ENCODE results near the gene RGP1.

Gene RGP1

DNA sequence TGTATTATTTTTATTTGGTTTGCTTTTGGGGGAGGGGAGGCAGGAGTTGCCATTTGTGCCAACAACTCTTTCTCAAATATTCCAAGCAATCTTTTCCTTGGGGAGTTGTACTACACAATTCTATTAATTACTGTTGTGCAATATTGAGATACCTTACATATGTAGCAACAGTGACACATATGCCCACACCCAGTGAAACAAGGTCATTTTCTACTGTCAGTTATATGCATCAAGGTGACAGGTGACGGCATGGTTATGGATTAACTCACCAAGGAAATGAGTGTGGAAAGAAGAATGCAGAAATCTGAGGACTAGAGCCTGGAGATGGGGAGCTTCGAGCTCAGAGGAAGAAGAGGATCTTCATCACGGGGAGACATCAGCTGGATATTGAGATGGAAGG is 22.9 kb downstream of the RGP1 start:
- no peak for DNase-seq

DNA sequence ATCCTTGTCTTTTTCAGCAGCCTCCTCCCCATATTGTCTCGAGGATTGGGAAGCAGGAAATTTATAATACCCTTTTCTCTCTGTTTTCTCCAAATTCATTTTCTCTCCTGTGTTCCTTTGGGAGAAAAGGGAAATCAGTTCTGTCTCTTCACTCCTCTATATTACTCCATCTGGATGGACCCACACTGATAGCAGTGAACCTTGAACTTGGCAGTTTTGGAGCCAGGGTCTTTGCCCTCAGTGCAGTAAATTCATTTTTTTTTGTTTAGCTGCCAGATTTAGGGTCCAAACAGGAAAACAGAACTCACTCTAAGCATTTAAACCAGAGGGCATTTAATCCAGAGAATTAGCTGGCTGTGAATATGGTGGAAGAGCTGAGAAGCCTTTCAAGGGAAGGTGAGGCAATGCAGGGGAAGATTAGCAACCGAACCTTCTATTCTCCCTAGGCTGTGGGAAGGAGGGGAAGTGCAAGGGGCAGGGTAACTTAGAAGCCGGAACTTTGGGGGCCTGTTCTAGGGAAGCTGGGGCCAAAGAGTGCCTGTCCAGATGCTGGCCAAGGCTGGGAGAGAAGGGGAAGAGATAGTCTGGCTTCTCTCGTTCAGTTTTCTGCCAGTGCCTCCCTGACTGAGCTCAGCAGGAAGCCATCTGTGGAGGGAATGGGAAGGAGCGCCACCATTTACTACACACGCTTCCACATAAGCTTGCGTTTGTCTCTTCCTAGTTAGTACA is 26.0 kb downstream of the RGP1 start:
- no peak for DNase-seq
- ATAC-seq = no peak

More for the DNA sequence above, 22.9 kb downstream of the RGP1 start:
- no peak for ATAC-seq

DNA sequence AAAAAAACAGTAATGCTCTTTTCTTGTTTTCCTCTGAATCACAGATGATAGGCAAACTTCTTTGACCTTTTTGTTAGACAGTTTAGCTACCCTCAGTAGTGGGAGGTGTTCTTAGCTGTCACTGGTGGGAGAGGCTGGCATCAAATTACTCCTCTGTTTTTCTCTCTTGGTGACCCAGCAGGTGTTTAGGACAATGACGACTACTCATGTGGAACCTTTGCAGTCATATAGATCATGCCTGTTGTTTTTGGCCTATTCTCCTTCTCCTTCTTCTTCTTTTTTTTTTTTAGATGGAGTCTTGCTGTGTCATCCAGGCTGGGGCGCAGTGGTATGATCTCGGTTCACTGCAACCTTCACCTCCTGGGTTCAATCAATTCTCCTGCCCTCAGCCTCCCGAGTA is 26.9 kb downstream of the RGP1 start:
- peak; percentile 69 for ATAC-seq
- no peak for DNase-seq

DNA sequence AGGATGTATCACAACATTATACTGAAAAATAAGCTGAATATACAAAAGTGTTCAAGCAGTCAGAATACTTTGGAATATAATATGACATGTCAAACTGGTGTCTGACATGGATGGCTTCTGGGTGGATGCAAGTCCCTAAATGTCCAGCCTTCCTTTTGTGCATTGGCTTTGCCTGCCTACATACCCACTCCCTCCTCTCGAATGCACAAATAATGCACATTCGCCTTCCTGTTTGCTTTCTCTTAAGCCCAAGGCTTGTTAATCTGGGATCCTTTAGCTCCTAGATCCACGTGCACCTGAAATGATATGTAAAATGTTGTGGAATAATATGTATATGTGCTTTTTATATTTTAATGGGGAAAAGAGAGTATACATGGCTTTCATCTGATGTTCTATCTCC is 29.4 kb downstream of the RGP1 start:
- ATAC-seq (no peak), DNase-seq (no peak)

DNA sequence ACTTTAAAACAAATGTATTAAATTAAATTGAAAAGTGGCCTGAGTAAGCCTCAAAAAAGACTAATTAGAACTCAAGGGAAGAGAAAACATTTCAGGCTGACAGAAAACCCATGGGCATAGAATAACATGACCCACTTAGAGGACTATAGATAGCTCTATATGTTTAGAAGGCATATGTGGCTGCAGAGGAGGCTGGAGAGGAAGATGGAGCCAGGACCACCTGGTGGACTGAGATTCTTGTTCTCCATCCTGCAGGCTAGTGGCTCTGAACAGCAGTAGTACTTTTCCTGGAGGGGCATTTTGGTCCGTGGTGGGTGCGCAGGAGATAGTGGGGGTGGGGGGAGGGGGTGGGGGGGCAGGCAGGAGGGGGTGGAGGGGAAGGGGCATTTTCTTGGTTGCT is 32.0 kb downstream of the RGP1 start:
- ATAC-seq (no peak), DNase-seq (no peak)

DNA sequence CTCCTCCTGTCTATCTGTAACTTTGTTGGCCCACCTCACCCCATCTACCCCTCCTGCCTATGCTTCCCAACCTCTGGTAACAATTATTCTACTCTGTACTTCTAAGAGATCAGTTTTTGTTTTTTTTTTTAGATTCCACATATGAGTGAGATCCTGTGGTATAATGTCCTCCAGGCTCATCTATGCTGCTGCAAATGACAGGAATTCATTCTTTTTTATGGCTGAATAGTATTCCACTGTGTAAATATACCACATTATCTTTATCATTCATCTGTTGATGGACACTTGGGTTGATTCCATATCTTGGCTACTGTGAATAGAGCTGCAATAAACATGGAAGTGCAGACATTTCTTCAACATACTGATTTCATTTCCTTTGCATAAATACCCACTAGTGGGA is 34.3 kb downstream of the RGP1 start:
- ATAC-seq (no peak), DNase-seq (no peak)

DNA sequence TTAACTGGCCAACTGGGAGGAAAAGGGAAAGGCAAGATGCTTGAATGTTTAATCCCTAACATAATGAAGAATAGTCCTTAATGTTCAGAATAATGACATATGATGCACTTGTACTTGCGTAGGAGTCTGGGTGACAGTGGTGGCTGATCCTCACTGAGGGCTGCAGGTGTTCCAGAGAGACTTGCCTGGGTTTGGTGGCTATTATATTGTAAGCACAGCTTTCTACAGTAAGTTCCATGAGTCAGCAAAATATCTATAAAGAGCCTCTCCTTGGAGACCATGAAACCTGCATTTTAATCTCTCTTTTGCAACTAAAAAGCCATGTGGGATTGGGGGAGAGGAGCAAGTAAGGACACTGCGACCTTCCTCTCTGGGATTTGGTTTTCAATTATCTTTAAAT is 40.5 kb downstream of the RGP1 start:
- DNase-seq (no peak), ATAC-seq (no peak)

GRCh38 chr9:35790025-35790384 is 40.9 kb downstream of the RGP1 start:
- DNase-seq = no peak

GRCh38 chr9:35790385-35791296 is 41.6 kb downstream of the RGP1 start:
- DNase-seq (peak; percentile 54), ATAC-seq (peak; percentile 74)

More at GRCh38 chr9:35790025-35790384, 40.9 kb downstream of the RGP1 start:
- no peak for ATAC-seq

DNA sequence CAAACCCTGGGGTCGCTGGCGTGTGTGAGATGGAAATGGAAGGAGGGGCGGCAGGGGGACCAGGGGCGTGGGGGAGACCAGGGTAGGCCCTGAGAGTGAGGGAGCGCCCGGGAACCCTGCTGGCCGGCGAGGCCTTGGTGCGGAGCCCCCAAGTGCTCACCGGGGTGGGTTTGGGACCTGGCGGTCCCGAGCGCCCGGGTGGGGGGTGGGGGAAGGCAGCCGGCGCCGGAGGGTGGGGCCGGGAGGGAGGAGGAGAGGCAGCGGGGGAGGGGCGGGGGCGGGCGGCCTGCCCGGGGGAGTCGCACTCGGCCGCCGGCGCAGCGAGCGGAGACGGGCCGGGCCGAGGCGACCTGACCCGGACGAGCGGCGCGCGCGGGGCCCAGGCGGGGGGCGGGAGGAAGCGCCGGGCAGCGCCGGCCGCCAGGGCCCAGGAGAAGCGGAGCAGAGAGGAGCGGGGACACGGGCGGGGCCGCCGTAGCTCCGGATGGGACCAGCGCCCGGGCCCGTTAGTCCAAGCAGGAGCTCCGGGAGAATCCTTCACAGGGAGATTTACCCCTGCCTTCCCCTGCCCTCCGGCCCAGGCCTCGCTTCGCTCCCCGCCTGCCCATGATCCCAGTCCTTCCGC is 42.3 kb downstream of the RGP1 start, which contains the start of gene NPR2:
Gene NPR2 (plus strand): TSS at position 295 of the 625 bp plus-strand sequence. CDS start 818 bp downstream, outside the sequence.
- DNase-seq (no peak), ATAC-seq (no peak)

GRCh38 chr9:35792024-35792813 is 43.1 kb downstream of the RGP1 start:
- DNase-seq = no peak
- ATAC-seq = no peak

- ATAC-seq (no peak), DNase-seq (no peak)
Measured at GRCh38 chr9:35792826-35793225, 43.7 kb downstream of the RGP1 start.

- DNase-seq = no peak
- no peak for ATAC-seq
Measured at GRCh38 chr9:35793461-35793860, 44.4 kb downstream of the RGP1 start.

- ATAC-seq (no peak), DNase-seq (no peak)
Measured at GRCh38 chr9:35795695-35796094, 46.6 kb downstream of the RGP1 start.

GRCh38 chr9:35797311-35798109 is 48.4 kb downstream of the RGP1 start:
- ATAC-seq = no peak
- DNase-seq = no peak

GRCh38 chr9:35798658-35799374 is 49.7 kb downstream of the RGP1 start:
- DNase-seq (no peak), ATAC-seq (peak; percentile 95)

DNA sequence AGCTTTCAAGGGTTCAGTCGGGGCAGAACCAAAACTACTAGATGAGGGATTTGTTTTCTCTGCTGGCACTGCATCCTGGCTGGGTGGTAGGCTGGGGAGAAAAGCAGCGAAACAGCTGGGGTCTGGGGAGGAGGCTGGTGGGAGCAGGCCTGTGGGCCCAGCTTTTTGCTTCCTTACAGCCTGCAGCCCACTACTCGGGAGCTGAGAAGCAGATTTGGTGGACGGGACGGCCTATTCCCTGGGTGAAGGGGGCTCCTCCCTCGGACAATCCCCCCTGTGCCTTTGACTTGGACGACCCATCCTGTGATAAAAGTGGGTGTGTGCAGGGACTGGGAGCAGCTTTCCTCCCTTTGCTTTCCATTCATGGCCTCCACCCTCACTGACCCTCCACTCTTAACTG is 51.4 kb downstream of the RGP1 start:
- DNase-seq (no peak), ATAC-seq (no peak)

DNA sequence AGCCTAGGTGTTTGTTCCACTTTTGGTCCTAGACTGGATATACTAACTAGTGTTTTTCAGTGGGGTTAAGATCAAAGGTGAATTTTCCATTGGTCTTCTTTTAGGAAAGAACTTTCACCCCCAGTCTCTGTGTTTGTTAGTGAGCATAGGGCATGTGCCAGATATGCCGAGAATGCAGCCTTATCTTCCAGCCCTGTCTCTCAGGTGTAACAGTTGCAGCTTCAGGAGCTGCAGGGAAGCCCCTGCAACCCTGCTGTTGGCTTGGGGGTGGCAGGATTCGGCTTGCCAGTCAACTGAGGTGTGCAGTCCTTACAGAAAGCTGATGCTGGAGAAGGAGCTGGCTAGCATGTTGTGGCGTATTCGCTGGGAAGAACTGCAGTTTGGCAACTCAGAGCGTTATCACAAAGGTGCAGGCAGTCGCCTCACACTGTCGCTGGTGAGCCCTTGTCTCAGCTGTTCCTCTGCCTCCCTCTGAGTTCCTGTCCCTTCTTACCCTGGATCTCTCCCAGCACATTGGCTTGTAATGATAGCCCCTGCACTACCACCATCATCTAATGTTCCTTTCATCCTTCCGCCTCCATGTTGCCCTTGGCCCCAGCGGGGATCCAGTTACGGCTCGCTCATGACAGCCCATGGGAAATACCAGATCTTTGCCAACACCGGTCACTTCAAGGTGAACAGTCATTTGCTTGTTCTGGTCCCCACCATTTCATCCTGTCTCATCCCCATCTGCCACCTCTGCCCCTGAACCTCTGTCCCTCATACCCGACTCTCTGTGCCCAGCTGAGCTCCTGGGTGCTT is 52.4 kb downstream of the RGP1 start:
- ATAC-seq (no peak), DNase-seq (no peak)

GRCh38 chr9:35806101-35806500 is 57.0 kb downstream of the RGP1 start:
- ATAC-seq (no peak), DNase-seq (no peak)

Data from stimulated activated naive CD8-positive, alpha-beta T cell treated with anti-CD3 and anti-CD28 coated beads, Interleukin-15, Interleukin-2, amounts not matched to agents 100 U/mL and 50 U/mL, for 24 hours (primary cell).